Neural cell (in vitro differentiated cells): Measurements from ENCODE around the gene SLC13A3. TPM values are rescaled to one million over a fixed set of nuclear protein-coding genes. Genes with fewer than 3 reads are reported as not detected.

Experiments used
- H2AFZ ChIP-seq: fragments of 200-600, 300-800 bp; sonication (generic), shearing (Covaris generic); 2 replicates; pipeline ENCODE4 v1.6.0; 2014; ENCODE audit warnings: low read depth, mild to moderate bottlenecking, antibody characterized with exemption, low read length, moderate library complexity
- H3F3A ChIP-seq: fragments of 200-600 bp; shearing (Covaris generic); 2 replicates; pipeline ENCODE4 v1.6.1; 2016; ENCODE audit warnings: mild to moderate bottlenecking, moderate library complexity, mixed read lengths, antibody characterized with exemption, low read length; ENCODE audit not compliant: insufficient read depth, poor library complexity, severe bottlenecking
- H3K27ac ChIP-seq: fragments of 200-600, 300-800 bp; sonication (generic), shearing (Covaris generic); 2 replicates; pipeline ENCODE4 v1.5.1; 2014; ENCODE audit warnings: mild to moderate bottlenecking, low read length, moderate library complexity
- H3K27me3 ChIP-seq: fragments of 300-800, 200-600 bp; sonication (generic), shearing (Covaris generic); 2 replicates; pipeline ENCODE4 v1.6.0; 2014; ENCODE audit warnings: mild to moderate bottlenecking, low read depth, low read length, moderate library complexity; ENCODE audit not compliant: insufficient read depth
- H3K36me3 ChIP-seq: fragments of 300-800, 200-600 bp; sonication (generic), shearing (Covaris generic); 2 replicates; pipeline ENCODE4 v1.5.1; 2014; ENCODE audit warnings: mild to moderate bottlenecking, antibody characterized with exemption, low read length, moderate library complexity; ENCODE audit not compliant: insufficient read depth
- H3K4me2 ChIP-seq: fragments of 300-800, 200-600 bp; sonication (generic), shearing (Covaris generic); 2 replicates; pipeline ENCODE4 v1.6.0; 2014; ENCODE audit warnings: mild to moderate bottlenecking, low read length
- H3K4me3 ChIP-seq: fragments of 300-800, 200-600 bp; sonication (generic), shearing (Covaris generic); 2 replicates; pipeline ENCODE4 v1.5.1; 2014; ENCODE audit warnings: mild to moderate bottlenecking, low read length, moderate library complexity
- H3K79me2 ChIP-seq: fragments of 200-600 bp; shearing (Covaris generic); replicated peaks from 2 replicates; pipeline ENCODE4 v1.6.0; 2014; ENCODE audit warnings: mild to moderate bottlenecking, low read length, moderate library complexity; ENCODE audit not compliant: insufficient read depth
- H3K9ac ChIP-seq: fragments of 300-800, 200-600 bp; sonication (generic), shearing (Covaris generic); 2 replicates; pipeline ENCODE4 v1.6.1; 2016; ENCODE audit warnings: mild to moderate bottlenecking, low read length, mixed read lengths
- H3K9me2 ChIP-seq: fragments of 200-600 bp; shearing (Covaris generic); 2 replicates; pipeline ENCODE4 v1.6.1; 2016; ENCODE audit warnings: mild to moderate bottlenecking, low read length, mixed read lengths; ENCODE audit not compliant: insufficient read depth
- H3K9me3 ChIP-seq: fragments of 200-600, 300-800 bp; sonication (generic), shearing (Covaris generic); 2 replicates; pipeline ENCODE4 v1.6.1; 2016; ENCODE audit warnings: mild to moderate bottlenecking, mixed run types, low read length, moderate library complexity, mixed read lengths
- H4K20me1 ChIP-seq: fragments of 200-600 bp; shearing (Covaris generic); 2 replicates; pipeline ENCODE4 v1.6.1; 2016; ENCODE audit warnings: mild to moderate bottlenecking, mixed run types; ENCODE audit not compliant: insufficient read depth
- EP300 ChIP-seq: fragments of 450-650 bp; conservative IDR thresholded peaks from 2 replicates; pipeline ENCODE4 v1.6.1; 2014; ENCODE audit warnings: antibody characterized with exemption, mild to moderate bottlenecking, moderate library complexity; ENCODE audit not compliant: poor library complexity, severe bottlenecking
- EZH2 ChIP-seq: fragments of 200-600, 300-800 bp; shearing (Covaris generic), sonication (generic); IDR thresholded peaks from 2 replicates; pipeline ENCODE4 v1.6.1; 2014; ENCODE audit warnings: antibody characterized with exemption, low read length, borderline replicate concordance, mild to moderate bottlenecking; ENCODE audit not compliant: insufficient read depth, poor library complexity, severe bottlenecking
- MXI1 ChIP-seq: fragments of 450-650 bp; conservative IDR thresholded peaks from 2 replicates; pipeline ENCODE4 v1.6.1; 2014; ENCODE audit warnings: antibody characterized with exemption, mild to moderate bottlenecking; ENCODE audit not compliant: poor library complexity, severe bottlenecking
- POLR2AphosphoS5 ChIP-seq: IDR thresholded peaks from 2 replicates; pipeline ENCODE4 v1.6.1; 2012
- RAD21 ChIP-seq: fragments of 450-650 bp; conservative IDR thresholded peaks from 2 replicates; pipeline ENCODE4 v1.6.1; 2014; ENCODE audit warnings: antibody characterized with exemption, mild to moderate bottlenecking, moderate library complexity
- SMC3 ChIP-seq: fragments of 450-650 bp; conservative IDR thresholded peaks from 2 replicates; pipeline ENCODE4 v1.6.1; 2014; ENCODE audit warnings: antibody characterized with exemption, mild to moderate bottlenecking, moderate library complexity; ENCODE audit not compliant: poor library complexity
- TAF1 ChIP-seq: IDR thresholded peaks from 2 replicates; pipeline ENCODE4 v1.6.1; 2012; ENCODE audit warnings: low read depth
- polyA plus RNA-seq: library from polyadenylated mRNA; depleted of rRNA; stranded (reverse); fragments of >200 nt; gene quantifications from 2 replicates; pipeline ENCODE4 v1.2.3, GENCODE V29; 2014
- TF ChIP-seq, protein P1 (sequence below): fragments of 450-650 bp; IDR thresholded peaks from 2 replicates; pipeline ENCODE4 v1.5.1; 2014; ENCODE audit warnings: antibody characterized with exemption, mild to moderate bottlenecking, moderate library complexity; ENCODE audit not compliant: poor library complexity, severe bottlenecking
- TF ChIP-seq, protein P2 (sequence below): IDR thresholded peaks from 2 replicates; pipeline ENCODE4 v1.6.1; 2012; ENCODE audit warnings: borderline replicate concordance

SLC13A3 gene
- polyA plus RNA-seq, 1 donor from 2014 or later = 5.5 TPM

GRCh38 chr20:46545827-46546138, 105.5 kb downstream of the SLC13A3 start:
- H3F3A ChIP-seq = no peaks in the 10 kb centered on the region
- H3K9me2 ChIP-seq = no peaks in the 10 kb centered on the region
- no peaks in the 10 kb centered on the region for H3K79me2 ChIP-seq
- H3K9ac ChIP-seq = no peak overlapping the region
- TF ChIP-seq, protein P1, sequence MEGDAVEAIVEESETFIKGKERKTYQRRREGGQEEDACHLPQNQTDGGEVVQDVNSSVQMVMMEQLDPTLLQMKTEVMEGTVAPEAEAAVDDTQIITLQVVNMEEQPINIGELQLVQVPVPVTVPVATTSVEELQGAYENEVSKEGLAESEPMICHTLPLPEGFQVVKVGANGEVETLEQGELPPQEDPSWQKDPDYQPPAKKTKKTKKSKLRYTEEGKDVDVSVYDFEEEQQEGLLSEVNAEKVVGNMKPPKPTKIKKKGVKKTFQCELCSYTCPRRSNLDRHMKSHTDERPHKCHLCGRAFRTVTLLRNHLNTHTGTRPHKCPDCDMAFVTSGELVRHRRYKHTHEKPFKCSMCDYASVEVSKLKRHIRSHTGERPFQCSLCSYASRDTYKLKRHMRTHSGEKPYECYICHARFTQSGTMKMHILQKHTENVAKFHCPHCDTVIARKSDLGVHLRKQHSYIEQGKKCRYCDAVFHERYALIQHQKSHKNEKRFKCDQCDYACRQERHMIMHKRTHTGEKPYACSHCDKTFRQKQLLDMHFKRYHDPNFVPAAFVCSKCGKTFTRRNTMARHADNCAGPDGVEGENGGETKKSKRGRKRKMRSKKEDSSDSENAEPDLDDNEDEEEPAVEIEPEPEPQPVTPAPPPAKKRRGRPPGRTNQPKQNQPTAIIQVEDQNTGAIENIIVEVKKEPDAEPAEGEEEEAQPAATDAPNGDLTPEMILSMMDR = no peak
- TF ChIP-seq POLR2AphosphoS5 = no peak
- TF ChIP-seq, protein P2, sequence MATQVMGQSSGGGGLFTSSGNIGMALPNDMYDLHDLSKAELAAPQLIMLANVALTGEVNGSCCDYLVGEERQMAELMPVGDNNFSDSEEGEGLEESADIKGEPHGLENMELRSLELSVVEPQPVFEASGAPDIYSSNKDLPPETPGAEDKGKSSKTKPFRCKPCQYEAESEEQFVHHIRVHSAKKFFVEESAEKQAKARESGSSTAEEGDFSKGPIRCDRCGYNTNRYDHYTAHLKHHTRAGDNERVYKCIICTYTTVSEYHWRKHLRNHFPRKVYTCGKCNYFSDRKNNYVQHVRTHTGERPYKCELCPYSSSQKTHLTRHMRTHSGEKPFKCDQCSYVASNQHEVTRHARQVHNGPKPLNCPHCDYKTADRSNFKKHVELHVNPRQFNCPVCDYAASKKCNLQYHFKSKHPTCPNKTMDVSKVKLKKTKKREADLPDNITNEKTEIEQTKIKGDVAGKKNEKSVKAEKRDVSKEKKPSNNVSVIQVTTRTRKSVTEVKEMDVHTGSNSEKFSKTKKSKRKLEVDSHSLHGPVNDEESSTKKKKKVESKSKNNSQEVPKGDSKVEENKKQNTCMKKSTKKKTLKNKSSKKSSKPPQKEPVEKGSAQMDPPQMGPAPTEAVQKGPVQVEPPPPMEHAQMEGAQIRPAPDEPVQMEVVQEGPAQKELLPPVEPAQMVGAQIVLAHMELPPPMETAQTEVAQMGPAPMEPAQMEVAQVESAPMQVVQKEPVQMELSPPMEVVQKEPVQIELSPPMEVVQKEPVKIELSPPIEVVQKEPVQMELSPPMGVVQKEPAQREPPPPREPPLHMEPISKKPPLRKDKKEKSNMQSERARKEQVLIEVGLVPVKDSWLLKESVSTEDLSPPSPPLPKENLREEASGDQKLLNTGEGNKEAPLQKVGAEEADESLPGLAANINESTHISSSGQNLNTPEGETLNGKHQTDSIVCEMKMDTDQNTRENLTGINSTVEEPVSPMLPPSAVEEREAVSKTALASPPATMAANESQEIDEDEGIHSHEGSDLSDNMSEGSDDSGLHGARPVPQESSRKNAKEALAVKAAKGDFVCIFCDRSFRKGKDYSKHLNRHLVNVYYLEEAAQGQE = no peak
- TF ChIP-seq RAD21 = no peak
- TF ChIP-seq EP300 = no peak
- no peaks in the 10 kb centered on the region for H3K9me3 ChIP-seq
- no peak overlapping the region for H3K4me2 ChIP-seq
- no peak overlapping the region for H2AFZ ChIP-seq
- no peak overlapping the region for H3K27ac ChIP-seq
- H3K36me3 ChIP-seq = no peaks in the 10 kb centered on the region
- no peaks in the 10 kb centered on the region for H4K20me1 ChIP-seq
- no peak overlapping the region for H3K4me3 ChIP-seq
- no peaks in the 10 kb centered on the region for H3K27me3 ChIP-seq

DNA sequence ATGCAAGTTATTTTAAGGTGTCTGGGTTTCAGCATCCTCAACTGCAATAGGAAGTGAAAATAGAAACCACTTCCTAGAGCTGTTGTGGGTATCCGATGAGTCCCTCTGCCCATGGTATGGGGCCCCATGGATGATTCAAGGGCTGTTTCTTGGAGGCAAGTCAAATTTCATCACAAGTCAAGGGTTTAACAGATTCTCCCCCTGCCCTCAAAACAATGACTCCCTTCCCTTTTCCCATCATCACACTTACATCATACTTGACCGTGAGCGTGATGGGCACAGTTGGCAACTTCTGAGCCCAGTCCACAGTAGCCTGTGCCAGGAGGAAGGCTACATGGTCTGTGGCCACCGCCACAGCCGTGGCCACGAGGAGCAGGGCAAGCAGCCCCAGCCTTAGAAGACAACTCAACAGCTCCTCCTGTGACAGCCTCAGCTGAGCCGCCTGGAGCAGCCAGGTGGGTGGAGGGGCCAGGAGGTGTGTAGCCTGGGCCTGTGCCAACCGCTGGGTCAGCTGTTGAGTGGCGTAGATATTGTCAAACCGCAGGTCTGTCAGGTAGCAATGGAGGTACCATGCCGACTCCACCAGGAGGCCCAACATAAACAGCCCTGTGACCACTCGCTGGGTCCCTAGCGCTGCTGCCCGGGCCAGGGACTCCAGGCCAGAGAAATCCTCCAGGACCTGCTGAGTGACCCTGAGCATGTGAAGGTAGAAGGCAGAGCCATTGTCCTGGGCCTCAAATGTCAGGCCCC, 106.0 kb downstream of the SLC13A3 start:
- Histone ChIP-seq H4K20me1 (no peaks in the 10 kb centered on the region), H3K36me3 (no peaks in the 10 kb centered on the region), H3K79me2 (no peaks in the 10 kb centered on the region), H3K9me3 (no peaks in the 10 kb centered on the region), H2AFZ (no peak overlapping the region), H3K4me2 (no peak overlapping the region), H3K9ac (no peak overlapping the region), H3K4me3 (no peak overlapping the region), H3F3A (no peaks in the 10 kb centered on the region), H3K27ac (no peak overlapping the region), H3K27me3 (no peaks in the 10 kb centered on the region), H3K9me2 (no peaks in the 10 kb centered on the region)
- TF ChIP-seq POLR2AphosphoS5 (no peak), SMC3 (no peak), TAF1 (no peak), EP300 (no peak), EZH2 (no peak), RAD21 (no peak), MXI1 (no peak)
- TF ChIP-seq, protein P2 = no peak
- TF ChIP-seq, protein P1 = no peak
